GM20431 (cell line): Measurements from ENCODE around the gene TLL2.

Experiments used
- in situ Hi-C: fragments of 300-500 bp; cut with MseI, MboI; formaldehyde crosslinking; loops from one replicate; pipeline ENCODE4 v1.15.0; 2020; ENCODE audit warnings: low sequenced_read_pairs; ENCODE audit not compliant: unreplicated experiment

Gene TLL2

DNA sequence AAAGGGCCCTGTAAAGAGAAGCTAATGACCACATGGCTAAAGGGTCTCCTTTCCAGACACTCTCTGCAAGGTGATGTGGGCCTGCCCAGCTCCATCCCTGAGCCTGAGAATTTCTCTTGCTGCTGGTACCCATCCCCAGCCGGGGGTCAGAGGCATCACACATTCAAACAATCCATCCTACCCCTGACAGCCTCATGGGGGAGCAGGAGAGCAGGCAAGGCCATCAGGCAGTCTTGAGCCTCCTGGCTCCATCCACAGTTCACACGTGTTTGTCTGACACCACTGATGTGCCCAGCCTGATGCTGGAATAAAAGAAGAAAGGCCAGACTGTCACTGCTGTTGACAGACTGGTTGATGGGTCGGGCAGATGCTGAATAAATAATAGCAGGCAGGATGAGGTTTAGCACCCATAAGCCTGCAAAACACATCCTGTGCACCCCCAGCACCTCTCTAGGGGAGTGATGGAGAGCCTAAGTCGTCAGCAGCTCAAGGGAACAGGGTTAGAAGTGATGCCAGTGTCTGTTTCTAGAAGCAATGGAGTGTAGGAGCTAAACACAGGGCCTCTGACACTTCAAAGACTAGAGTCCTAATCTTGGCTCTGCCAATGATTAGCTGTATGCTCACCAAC, 43.5 kb downstream of the TLL2 start:
- in situ Hi-C loops: no loop called here

DNA sequence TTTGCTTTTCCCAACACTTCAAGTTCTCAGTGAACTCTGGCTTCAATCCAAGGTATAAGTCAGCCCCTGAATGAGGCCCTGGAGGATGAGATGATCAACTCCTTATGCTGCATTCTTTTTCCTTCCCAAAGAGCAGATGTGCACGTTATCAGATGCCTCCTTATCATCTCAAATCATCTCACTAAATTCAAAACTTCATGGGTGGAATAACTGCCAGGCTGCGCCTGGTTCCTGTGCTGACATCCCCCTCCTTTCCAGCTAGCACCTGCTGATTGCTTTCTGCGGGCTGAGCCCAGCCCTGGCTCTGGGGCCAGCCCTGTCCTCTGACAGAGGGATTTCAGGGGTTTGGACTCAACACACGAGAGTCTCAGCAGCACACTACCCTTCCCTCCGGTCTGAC, 44.9 kb downstream of the TLL2 start:
- in situ Hi-C loops: no loop called here

DNA sequence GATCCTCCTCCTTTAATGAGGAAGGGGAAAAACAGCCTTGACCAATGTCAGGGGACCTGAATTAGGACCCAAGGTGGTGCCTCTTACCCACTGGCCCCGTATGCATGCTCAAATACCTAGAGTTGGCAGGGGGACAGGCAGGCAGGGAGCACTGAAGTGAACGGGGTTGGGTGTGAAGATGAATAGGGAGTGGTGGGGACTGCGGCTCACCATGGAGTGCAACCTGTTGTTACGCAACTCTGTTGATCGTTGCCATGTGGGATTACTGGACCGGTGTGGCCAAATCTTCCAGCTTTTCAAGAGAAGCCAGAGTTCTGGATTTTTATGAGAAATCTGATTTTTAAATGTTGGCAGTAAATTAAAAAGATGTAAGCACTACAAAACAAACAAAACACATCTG, 48.1 kb downstream of the TLL2 start:
- in situ Hi-C loops: no loop called here

DNA sequence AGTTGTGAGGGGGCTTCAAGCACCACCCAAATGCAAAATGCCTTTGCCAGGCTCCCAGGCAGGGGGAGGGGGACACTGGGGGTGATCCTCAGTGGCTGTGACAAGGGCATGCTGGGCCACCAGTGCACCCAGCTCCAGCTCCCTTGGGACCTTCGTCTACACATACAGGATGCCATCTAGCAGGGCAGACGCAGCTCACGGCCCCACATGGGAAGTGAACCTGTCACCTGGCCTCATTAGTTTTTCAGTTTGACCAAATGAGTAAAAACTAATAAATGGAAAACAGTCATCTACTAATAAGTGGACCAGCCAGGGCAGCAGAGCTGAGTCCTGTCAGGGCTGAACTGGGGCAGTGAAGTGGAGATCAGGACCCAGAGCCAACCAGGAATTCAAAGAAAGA, 50.2 kb downstream of the TLL2 start:
- in situ Hi-C loops: no loop called here

DNA sequence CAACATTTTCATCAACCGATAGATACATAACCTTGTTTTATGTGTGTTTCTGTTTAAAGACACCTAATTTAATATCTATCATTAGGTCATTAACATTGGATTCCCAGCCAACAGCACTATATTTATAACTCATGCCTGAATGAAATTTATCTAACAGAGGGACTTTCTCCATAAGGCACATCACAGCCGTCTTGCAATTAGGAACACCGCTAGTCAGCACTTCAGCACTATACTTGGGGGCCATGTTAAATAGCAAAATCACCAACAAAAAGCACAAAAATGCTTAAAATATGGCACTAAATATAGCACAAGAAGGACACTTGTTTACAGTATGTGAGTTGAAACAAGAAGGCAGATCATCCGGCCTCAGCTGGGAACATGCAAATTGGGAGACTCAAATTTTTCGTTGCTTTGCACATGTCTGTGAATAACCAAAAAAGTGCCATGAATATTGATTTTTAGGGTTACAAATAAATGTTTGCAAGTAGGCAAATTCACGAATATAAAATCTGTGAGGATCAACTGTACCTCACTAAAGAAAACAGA, 51.0 kb downstream of the TLL2 start:
- in situ Hi-C loops: no loop called here

DNA sequence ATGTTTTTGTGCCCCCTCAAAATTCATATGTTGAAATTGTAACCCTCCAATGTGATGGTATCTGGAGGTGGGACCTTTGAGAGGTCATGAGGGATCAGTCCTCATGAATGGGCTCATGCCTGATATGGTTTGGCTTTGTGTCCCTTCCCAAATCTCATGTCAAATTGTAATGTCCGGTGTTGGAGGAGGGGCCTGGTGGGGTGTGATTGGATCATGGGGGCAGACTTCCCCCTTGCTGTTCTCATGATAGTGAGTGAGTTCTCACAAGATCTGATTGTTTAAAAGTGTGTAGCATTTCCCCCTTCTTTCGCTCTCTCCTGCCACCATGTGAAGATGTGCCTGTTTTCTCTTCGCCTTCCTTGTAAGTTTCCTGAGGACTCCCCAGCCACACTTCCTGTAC, 53.4 kb downstream of the TLL2 start:
- in situ Hi-C loops: no loop called here

DNA sequence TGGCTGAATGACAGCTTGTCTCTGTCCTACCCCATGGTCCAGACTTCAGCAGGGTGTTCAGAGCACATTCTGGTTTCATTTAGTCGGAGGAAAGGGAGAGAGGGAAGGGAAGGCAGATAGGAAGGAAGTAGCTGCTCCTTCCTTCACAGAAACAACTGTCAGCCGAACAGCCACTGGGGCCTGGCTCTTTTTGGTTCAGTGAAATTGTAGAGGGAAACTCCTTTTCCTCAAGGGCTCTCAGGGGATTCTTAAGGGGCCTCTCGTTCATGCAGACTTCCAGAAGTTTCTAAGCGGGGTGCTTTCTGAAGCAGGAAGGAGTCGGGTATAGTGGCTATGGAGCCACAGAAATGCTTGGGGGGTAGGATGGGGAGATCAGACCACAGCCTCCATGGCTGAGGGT, 56.4 kb downstream of the TLL2 start:
- in situ Hi-C loops: no loop called here

DNA sequence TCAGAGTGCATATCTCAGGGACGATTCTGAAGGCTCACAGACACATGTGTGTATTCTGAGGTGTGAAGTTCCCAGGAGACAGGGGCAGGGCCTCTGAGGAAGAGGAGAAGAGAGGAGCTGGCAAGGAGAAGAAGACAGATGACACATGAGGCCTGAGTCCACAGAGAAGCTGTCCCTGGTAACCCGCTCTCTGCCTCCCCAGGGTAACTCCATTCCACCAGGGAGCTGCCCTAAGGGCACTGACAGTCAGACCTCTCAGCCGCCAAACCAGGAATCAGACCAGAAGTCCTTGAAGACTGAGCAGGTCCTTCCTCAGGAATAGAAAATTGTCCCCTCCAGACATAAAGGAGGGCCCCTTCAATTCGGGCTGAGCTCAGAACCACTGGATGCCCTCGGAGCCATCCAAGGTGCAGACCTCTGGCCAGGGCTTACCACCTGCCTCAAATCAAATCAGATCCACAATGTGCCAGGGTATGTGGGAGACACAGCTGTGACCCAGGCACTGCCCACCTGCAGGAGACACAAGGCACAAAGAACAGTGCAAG, 57.4 kb downstream of the TLL2 start:
- in situ Hi-C loops: no loop called here

DNA sequence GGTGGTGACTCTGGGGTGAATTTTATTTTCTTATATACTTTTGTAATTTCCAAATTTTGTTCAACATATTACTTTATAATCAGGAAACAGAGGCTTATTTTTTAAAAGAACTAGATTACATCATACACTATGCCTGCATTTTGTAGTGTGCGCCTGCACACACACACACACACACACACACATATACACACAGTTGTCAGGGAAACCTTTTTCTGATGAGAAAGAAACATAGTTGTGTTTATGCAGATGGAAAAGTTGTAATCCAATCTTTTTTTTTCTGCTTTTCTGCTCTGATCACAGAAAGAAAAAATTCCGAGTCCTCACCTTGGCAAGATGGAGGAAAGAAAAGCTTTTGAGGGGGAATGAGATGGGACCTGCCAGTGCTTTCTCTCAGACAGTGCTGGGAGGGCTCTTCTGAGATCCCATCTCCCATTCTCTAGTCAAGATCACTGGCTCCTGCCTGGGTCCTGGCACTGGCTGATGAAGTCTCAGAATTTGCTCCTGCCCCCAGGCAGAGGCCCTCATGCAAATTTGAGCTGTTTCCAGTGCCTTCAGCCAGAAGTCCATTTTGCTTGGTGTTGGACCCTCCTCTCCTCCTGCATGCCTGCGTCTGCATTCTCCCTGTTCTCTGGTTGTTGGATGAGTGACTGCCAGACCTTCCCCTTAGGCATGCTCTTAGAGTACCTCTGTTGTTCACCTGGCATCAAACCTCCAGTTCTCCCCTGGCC, 59.7 kb downstream of the TLL2 start:
- in situ Hi-C loops: no loop called here

DNA sequence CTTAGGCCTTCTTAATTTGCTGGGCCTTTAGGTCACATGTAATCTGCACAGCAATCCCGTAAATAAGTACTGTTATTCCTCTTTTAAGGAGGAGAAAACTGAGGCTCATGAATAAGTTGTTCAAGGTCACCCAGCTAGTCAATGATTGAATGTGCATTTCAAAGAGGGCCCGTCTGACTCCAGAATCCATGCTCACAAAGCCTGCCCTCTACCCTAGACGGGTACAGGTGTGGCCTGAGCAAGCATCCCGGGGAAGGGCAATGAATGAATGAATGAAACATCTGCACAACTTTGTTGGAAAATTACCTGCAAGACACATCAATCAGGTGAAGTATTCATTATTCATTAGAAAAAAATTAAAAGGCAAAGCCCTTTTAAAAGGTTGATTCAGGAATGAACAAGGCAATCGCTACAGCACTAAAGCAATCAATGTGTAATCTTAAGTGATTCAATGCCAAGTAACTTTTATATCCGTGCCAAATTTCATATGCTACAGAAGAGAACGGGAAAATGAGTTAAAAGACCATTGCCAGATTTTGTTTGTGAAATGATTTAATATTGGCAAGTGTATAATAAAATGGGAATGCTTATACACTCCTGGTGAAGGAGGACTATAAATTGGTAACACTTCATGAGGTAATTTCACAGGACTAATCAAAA, 61.1 kb downstream of the TLL2 start:
- in situ Hi-C loops: no loop called here

DNA sequence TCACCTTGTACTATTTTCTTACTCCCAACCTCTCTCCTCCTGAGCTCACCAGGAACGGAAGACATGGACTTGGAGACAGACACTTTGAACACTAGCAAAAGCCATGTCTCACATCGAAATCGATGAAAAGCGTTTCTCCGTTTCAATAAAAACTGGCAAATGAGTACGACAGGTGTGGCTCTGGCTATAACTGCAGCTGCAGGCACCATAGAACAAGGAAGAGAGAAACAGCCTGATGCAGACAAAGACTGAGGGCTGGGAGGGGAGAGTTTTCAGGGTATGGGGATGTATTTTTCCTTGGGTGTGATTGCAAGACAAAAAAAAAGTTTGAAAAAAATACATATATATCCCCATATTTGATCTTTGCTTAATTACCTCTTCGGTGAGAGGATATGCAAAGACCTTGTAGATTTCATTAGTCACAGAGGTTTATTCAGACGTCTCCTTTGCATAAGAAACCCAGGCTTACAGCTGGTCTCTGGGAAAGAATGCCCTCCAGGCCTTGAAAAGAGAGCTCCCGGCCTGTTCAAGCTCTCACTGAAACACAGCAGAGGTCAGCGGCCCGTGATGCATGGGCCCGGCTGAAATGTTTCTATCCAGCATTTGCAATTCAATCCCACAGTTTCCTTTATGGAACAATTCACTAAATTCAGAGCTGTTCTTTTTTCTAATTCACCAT, 63.1 kb downstream of the TLL2 start:
- in situ Hi-C loops: no loop called here

DNA sequence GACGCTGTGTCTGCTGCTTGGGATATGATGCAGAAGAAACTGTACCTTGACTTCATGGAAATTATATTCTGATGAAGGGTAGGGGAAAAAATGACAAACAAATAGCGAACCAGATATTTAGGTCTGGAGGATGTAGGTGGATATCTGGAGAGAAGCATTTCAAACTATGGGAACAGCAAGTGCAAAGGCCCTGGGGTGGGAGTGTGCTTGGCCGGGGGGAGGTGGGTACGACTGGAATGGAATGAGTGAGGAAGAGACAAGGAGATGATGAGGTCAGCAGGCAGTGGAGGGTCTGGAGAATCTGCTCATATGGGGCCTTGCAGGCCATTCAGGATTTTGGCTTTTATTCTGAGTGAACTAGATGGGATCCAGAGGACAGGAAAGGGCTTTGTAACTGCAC, 65.2 kb downstream of the TLL2 start:
- in situ Hi-C loops: no loop called here

DNA sequence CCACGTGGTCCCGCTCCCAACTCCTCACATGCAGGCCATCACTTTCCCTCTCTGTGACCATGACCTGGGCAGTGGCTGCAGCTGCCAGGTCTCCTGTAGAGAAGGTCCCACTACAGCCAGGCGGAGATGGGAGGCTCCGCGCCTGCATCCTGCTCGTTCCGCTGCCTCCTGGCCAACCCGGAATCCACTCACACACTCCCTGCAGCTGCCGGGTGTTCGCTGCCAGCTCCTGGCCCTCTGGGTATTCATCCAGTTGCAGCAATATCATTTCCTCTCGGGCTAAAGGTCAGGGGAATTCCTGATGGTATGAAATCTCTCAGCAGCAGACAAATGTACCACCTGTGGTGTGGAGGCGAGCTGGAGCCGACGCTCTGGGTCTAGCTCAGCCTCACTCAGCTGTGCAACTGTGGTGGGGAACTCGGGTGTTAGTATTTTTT, 65.7 kb downstream of the TLL2 start:
- in situ Hi-C loops: no loop called here

DNA sequence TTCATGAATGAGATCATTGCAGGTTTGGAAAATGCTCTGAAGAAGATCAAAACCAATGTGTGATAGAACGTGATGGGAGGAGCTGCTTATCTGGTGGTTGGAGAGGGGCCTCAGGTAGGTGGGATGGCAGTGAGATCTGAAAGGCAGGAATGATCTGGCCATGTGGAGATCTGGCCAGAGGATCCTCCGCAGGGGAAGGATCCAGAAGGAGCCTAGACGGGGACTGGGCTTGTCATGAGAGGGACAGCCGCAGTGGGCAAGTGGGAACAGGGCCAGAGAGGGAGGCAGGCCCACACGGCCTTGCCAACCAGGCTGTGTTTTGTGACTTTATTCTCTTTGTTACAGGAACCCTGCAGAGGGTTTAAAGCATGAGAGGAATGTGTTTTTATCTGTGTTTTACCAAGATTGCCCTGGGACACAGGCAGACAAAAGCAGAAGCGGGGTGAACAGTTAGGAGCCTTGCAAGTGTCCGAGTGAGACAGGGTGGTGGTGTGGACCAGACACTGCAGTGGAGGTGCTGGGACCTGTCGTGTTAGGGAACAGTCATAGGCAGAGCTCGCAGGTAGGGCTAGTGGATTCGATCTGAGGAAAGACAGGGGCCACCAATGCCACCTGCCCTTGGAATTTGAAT, 66.6 kb downstream of the TLL2 start:
- in situ Hi-C loops: no loop called here

DNA sequence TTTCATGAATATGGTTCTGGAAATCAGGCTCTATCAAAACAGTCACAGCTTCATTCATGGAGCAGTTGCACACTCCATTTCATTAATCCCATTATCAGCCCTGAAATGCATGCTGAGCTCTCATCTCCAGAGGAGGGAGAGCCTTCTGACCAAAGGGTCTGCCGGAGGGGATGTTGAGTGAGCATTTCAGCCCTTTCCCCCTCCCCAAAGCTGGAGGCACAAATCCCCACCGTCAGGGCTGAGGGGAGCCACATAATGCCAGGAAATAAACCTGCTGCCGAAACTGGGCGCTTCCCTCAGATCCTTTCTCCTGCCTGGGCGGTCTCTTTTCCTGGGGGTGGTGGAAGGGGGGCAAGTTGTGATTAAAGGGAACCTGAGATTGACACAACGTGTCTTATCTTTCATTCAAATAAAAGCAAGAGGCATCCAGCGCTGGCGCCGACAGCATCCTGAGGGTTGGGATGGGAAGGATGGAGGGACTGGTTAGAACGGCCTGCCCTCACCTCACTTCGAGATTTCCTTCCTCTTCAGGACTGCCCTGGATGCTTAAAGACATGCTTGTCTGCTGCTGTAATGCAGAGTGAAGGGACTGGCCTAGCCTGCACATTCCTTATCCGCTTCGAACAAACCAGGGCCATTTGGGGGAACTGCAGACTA, 71.6 kb downstream of the TLL2 start:
- in situ Hi-C loops: no loop called here

DNA sequence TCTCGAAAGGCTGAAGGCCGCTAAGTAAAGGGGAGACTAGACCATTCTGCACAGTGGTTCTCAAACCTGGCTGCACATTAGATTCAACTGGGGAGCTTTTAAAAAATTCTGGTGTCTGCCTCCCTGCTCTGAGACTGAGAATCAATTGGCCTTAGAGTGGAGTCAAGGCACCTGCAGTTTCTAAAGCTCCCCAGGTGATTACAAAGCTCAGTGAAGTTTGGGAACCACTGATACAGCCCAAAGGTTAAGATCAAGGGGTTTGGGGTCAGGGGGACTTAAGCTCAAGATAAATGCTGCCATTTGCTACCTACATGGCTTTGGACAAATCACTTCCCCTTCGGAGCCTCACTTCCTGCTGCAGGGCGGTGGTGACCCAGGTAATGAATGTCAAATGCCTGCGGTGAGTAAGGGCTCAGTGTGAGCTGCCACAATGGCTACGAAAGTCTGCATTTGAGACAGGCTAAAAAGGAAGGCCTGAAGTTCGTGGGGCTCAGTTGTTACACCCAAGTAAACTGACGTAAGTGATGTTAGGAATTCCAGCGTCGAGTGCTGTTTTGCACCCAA, 72.3 kb downstream of the TLL2 start:
- in situ Hi-C loops: no loop called here

DNA sequence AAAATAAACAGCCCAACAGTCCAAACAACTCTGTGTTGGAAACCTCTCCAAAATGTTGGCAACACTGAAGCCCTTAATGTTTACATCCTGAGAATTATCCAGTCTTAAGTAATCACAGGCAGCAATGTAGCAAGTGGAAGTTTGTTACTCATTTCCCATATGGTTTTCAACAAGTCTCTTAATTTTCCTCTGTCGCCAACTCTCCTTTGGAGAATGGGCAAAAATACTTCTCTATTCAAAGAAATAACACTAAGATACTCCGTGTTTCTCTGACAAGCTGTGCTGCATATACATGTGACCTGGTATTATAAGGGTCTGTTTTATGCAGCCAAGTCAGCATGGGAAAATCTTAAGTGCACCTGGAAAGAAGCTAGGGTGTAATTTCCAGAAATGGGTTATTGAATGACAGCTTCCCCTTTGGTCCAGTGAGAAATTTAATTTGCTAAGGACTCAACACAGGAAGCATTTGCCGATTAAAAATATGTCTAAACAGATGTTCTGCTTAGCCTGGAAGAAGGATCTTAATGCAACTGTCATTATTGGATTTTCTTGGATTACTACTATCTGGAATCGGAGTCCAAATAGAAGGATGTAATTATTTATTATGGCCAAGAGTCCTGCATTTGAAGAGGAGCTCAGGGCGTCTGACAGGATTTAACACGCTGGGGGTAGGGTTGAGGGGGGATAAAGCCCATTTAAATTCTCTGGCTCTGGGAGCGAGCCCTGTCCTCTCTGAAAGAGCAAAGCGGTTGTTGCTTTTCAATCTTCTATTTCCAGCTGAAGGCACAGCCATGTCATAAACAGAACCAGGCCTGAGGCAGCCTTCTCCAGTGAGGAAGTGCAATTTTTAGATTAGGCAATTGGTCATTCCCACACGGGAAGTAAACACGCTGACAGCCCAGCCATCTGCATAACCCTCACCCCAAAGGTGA, 73.1 kb downstream of the TLL2 start:
- in situ Hi-C loops: no loop called here

DNA sequence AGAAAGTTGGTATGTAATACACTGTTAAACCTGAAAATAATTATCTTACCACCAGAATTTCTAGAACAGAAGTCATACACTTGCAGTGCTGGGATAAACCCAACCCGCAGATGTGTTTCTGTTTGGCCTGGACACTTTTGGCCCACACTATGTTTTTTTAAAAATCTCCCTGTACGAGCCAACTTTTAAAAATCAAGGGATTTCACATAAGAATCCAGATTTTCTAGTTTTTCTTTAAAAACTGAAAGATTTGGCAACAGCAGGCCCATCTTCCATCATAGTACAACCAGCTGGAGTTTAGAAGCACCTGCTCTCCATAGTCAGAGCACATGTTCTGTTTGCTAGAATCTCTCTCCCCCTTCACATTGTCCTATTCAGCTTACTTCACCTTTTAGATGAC, 74.0 kb downstream of the TLL2 start:
- in situ Hi-C loops: no loop called here
